GM10266 (cell line): ENCODE measurements around the gene PSMC1.

Experiments used
- DNase-seq: peaks from one replicate; pipeline ENCODE4 v3.0.0; 2012; ENCODE audit errors: extremely low spot score
- CTCF ChIP-seq: IDR thresholded peaks from 2 replicates; pipeline ENCODE4 v1.5.1; 2012; ENCODE audit warnings: mild to moderate bottlenecking, low read depth; ENCODE audit not compliant: control insufficient read depth, insufficient read depth; ENCODE audit errors: missing control alignments

PSMC1 gene

GRCh38 chr14:90302529-90303303, 46.4 kb downstream of the PSMC1 start:
- DNase-seq, result no peak

GRCh38 chr14:90303473-90303872, 47.1 kb downstream of the PSMC1 start:
- DNase-seq, result no peak
- no peak for TF ChIP-seq CTCF

More at GRCh38 chr14:90302529-90303303, 46.4 kb downstream of the PSMC1 start:
- TF ChIP-seq CTCF, result no peak

GRCh38 chr14:90304502-90304901, 48.1 kb downstream of the PSMC1 start:
- no peak for TF ChIP-seq CTCF
- no peak for DNase-seq

GRCh38 chr14:90305176-90305601, 48.8 kb downstream of the PSMC1 start:
- no peak for TF ChIP-seq CTCF
- DNase-seq, result no peak

GRCh38 chr14:90308561-90308960, 52.2 kb downstream of the PSMC1 start:
- no peak for TF ChIP-seq CTCF
- DNase-seq, result no peak

GRCh38 chr14:90317286-90317685, 60.9 kb downstream of the PSMC1 start:
- DNase-seq, result no peak
- no peak for TF ChIP-seq CTCF

GRCh38 chr14:90318016-90318415, 61.7 kb downstream of the PSMC1 start:
- no peak for DNase-seq
- TF ChIP-seq CTCF, result no peak
